ENCODE results near the gene FAF1.

GRCh38 chr1:50983219-50983802 is 23.2 kb upstream of the FAF1 start:
- no peak for TF ChIP-seq EZH2 (IDR thresholded peaks at IDR 0.05)
- TF ChIP-seq POLR2AphosphoS5 (IDR thresholded peaks at IDR 0.05; ENCODE audit: borderline replicate concordance, low read depth, low read length), result no peak

Data from SK-N-MC (cell line).